ENCODE measurements around the gene PAPOLA.
"Not testable (repeated sequence)": the region's sequence is repeated elsewhere in the genome, so short reads cannot be mapped to it uniquely, and the experiment has no call there.

PAPOLA gene

GRCh38 chr14:96503306-96503679, 1.1 kb downstream of the PAPOLA start:
- no peak for DNase-seq

DNA sequence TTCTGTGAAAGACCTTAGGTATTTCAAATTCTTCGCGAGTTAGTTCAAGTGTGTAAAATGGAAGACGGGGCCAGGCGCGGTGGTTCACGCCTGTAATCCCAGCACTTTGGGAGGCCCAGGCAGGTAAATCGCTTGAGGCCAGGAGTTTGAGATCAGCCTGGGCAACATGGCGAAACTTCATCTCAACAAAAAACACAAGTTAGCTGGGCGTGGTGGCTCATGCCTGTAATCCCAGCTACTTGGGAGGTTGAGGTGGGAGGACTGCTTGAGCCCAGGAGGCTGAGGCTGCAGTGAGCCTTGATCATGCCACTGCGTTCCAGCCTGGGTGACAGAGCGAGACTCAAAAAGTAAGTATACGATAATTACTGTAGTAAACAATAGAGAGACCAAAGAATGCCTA, 2.2 kb downstream of the PAPOLA start:
- DNase-seq = not testable (repeated sequence)

DNA sequence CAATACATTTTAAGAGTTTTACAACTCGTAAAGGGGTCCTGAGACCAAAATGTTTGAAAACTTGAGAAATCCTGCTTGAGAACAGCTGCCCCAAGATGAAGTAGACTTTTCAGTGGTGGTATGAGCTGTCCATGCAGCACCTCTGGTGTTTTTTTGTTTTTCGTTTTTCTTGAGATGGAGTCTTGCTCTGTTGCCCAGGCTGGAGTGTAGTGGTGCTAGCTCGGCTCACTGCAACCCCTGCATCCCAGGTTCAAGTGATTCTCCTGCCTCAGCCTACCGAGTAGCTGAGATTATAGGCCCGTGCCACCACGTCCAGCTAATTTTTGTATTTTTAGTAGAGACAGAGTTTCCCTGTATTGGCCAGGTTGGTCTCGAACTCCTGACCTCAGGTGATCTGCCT, 5.5 kb downstream of the PAPOLA start:
- no peak for DNase-seq

DNA sequence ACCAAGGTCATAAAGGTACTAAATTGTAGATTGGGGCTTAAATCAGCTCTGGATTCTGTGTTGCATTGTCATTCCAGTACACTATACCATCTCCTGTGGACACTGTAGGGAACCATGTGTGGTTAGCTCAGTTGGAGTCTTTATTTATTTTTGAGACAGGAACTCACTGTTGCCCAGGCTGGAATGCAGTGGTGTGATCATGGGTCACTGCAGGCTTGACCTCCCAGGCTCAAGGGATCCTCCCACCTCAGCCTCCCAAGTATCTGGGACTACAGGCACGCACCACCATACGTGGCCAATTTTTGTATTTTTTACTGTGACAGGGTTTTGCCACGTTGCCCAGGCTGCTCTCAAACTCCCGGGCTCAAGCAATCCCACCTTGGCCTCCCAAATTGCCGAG, 6.7 kb downstream of the PAPOLA start:
- no peak for DNase-seq

GRCh38 chr14:96509457-96510090, 7.4 kb downstream of the PAPOLA start:
- no peak for DNase-seq

GRCh38 chr14:96511146-96511545, 9.0 kb downstream of the PAPOLA start:
- no peak for DNase-seq

- DNase-seq = no peak
Observed at GRCh38 chr14:96511667-96512066, 9.5 kb downstream of the PAPOLA start.

DNA sequence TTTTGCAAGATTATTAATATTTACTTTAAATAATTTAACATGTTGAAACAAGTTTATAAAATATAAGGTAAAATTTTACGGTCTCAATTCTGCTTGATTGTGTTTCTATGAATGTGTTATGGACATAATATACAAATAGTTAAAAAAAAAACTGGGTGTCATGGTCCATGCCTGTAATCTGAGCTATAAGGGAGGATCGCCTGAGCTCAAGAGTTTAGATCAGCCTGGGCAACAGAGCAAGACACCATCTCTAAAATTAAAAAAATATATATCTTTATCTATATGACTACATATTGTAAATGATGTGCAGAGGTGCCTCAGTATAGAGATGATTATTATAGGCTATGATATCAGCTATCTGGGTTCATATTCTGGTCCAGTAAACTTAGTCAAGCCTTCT, 9.9 kb downstream of the PAPOLA start:
- DNase-seq = no peak

GRCh38 chr14:96512602-96513397, 10.6 kb downstream of the PAPOLA start:
- no peak for DNase-seq

DNA sequence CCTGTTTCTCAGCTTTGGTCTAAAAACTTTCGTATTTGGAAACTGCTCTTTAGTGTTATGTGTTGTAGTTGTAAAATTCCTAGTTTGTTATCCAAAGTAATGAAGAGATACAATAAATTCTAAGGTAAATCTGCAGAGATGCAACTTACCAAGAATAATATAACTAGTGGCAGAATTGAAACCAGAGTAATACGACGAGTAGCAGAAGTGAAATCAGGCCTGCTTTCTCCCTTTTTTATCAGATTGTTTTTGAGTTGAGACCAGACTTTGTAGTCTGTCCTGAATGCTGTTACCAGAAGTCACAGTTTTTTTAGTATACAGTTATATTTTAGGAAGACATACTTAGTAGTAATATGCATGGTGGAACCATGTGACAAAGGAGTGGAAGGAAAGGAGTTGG, 12.5 kb downstream of the PAPOLA start:
- no peak for DNase-seq

- no peak for DNase-seq
Observed at GRCh38 chr14:96515731-96516130, 13.5 kb downstream of the PAPOLA start.

DNA sequence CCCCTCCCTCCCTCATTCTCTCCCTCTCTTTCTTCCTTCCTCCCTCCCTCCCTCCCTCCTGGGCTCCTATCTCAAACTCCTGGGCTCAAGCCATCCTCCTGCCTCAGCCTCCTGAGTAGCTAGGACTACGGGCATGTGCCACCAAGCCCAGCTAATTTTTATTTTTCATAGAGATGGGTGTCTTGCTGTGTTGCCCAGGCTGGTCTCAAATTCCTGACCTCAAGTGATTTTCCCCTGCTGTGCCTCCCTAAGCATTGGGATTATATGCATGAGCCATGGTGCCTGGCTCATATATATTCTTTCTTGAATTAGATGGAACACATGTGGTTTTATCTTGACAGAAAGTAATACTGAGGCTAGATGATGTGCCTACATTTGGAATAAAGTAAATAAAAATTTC, 14.2 kb downstream of the PAPOLA start:
- no peak for DNase-seq

- DNase-seq = no peak
Observed at GRCh38 chr14:96519970-96520369, 17.8 kb downstream of the PAPOLA start.

DNA sequence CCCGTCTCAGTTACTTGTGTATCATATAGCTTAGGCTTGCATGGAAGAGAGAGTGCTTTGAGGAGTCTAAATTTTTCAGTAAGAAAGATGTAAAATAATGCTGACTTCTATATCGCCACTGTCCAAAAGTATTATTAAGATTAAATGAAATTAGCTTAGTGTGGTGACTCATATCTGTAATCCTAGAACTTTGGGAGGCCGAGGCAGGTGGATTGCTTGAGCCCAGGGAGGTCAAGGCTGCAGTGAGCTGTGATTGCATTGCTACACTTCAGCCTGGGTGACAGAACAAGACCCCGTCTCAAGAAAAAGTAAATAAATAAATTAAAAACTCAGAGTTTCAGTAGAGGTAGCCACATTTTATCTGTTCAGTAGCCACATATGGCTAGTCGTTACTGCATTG, 23.3 kb downstream of the PAPOLA start:
- DNase-seq = no peak

GRCh38 chr14:96532632-96533031, 30.4 kb downstream of the PAPOLA start:
- DNase-seq = no peak

- no peak for DNase-seq
Observed at GRCh38 chr14:96536807-96537206, 34.6 kb downstream of the PAPOLA start.

DNA sequence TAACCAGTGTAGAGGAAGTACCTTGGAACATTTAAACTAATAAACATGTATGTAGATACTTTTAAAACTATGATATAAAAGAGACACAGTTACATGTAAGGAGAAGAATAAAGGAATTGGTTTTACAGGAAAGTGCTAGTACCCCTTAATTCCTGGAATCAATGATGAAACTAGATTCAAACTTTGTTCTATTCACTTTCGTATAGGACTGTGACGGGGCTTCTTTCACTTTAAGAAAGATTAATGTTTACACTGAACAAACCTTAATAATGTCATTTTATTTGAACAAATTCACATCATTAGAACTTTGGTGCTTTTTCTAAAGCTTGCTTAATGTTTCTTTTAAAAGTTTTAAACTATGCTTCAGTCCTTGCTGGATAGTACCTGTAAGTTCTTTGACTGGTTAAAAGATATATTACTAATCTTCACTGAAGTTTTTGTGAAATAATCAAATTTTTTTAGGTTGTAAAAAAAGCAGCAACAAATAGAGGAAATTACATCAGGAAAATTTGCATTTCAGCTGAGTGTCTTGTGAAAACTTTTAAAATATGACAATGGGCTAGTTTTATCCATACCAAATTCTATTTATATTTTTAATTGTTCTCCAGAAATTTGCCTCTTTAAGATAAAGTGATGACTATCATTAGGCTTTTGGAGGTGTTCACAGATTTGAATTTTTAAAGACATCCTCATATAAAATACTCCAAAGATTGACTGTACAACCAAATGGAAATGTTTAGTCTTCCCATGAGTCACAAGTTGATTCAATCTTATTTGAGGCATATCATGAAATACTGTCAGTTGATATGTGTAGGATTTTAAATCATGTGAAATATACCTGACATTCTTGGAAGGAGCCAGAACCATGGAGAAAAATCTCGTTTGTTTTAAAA, 36.2 kb downstream of the PAPOLA start:
- no peak for DNase-seq

DNA sequence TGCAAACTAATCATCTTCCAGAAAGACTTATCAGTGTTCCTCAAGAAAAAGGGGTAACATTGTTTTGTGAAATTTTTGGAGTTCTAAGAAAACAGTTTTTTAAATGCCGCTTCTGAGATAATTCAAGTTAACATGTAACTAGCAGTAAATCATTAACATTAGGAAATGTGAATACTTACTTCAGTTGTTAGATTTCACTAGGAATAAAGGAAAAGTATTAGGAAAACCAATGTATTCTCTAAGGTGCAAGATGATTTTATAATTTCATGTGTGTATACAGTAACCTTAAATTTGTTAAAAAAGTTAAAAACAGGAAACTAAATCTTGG, 36.8 kb downstream of the PAPOLA start:
- DNase-seq = no peak

DNA sequence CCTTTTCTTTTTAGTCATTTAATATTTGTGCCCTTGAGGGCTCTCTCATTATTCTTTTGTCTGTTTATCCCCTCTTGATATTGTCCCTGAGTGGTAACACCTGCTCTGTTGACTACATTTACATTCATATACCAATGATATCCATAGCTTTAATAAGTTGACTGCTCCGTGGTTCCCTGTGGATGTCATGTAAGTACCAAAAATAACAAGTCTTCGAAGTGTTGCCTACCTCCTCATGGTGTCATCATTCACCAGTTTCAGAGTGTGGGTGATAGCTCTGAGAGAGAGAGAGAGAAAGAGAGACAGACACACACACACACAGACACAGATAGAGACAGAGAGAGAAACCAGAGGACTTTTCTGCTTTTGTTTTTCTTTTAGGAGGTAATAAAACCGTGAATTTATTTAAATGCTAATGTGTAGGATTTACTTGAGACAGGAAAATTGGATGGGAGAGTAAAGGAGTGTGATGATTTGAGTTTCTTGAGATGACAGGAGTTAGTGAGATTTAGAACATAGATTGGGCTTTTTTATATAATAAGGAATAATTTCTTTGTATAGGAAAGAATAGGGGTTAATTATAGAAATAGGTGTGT, 52.2 kb downstream of the PAPOLA start:
- DNase-seq = no peak

DNA sequence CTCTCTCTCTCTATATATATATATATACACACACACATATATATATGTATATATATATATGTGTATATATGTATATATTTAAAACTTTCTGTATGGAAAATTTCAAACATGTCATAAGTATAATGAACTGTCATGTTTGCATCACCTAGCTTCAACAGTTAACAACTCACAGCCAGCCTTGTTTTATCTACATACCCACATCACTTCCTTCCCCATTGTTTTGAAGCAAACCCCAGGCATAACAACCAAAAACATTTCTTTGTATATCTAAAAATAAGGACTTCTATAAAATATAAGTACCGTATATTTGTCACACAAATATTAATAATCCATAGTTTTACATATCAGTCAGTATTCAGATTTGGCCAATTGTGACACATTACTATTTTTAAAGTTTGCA, 57.4 kb downstream of the PAPOLA start:
- no peak for DNase-seq

- no peak for DNase-seq
Observed at GRCh38 chr14:96564389-96564788, 62.2 kb downstream of the PAPOLA start.

DNA sequence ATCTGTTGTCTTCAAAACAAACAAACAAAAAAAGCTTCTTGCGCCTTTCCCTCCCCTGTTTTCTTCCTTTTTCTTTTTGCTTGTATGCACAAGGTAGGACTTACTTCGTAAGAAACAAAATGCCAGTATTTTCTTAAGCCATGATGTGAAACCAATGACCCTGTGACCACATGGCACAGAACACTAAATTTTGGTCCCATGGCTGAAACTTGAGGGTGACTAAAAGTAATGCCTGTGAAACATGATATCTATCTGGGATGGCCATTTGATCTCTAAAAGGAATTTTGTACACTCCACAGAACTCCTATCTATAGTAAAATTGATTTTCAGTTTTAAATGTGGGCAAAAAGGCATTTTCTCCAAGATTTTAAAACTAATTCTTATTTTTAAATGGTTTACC, 63.6 kb downstream of the PAPOLA start:
- DNase-seq = no peak

DNA sequence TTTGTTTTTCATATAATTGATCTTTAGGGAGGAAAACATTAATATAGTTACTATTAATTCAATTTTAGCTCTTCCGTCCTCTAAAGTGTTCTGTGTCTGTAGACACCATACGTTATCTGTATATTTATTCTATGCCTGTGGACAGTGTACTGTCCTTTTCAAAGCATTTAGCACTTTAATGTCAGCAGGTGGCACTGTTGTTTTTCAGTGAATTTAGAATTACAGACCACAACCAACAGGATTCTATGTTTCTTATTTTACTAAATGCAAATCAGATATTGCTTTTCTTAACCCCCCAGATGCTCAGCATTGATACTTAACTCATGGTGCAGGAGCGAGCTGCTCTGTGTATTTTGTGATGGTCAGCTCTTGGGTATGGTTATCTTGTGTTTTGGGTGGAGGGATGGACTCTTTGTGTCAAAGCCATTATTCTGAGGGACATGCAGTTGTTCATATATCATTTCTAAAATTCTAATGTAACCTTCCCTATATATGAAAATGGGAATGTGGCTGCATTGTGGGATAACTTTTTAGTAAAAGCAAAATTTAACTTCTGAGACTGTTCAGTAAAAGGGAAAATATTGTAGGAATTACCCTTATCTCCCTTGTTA, 65.2 kb downstream of the PAPOLA start:
- no peak for DNase-seq

All from femur (tissue), 1 donor.